SU-DHL-6 (cell line): ENCODE measurements around the gene SNAPC2.

ENCODE experiments used
- H2AFZ ChIP-seq: fragments of 200-600 bp; sonication (generic); 2 replicates; pipeline ENCODE4 v1.6.1; 2014; ENCODE audit warnings: low read depth, mild to moderate bottlenecking, moderate library complexity, mixed read lengths, antibody characterized with exemption, low read length; ENCODE audit not compliant: severe bottlenecking
- H3F3A ChIP-seq: fragments of 200-600 bp; shearing (Covaris generic); 2 replicates; pipeline ENCODE4 v1.6.0; 2016; ENCODE audit warnings: antibody characterized with exemption, mild to moderate bottlenecking; ENCODE audit not compliant: insufficient read depth
- H3K27ac ChIP-seq: fragments of 200-600 bp; sonication (generic); 2 replicates; pipeline ENCODE4 v1.5.1; 2016; ENCODE audit warnings: low read depth, mild to moderate bottlenecking, low read length, moderate library complexity, mixed read lengths
- H3K27me3 ChIP-seq: fragments of 200-600 bp; sonication (generic), shearing (Covaris generic); 2 replicates; pipeline ENCODE4 v1.6.0; 2014; ENCODE audit warnings: mild to moderate bottlenecking, low read length
- H3K36me3 ChIP-seq: fragments of 200-600 bp; sonication (generic); 2 replicates; pipeline ENCODE4 v1.6.1; 2014; ENCODE audit warnings: mild to moderate bottlenecking, low read length, mixed read lengths
- H3K4me2 ChIP-seq: fragments of 300-600, 200-600 bp; shearing (Covaris generic), sonication (generic); 2 replicates; pipeline ENCODE4 v1.6.0; 2014; ENCODE audit warnings: low read length, low read depth, mild to moderate bottlenecking; ENCODE audit not compliant: poor library complexity, severe bottlenecking
- H3K4me3 ChIP-seq: fragments of 200-600 bp; sonication (generic); 2 replicates; pipeline ENCODE4 v1.5.1; 2014; ENCODE audit warnings: antibody characterized with exemption, low read length, mild to moderate bottlenecking, mixed read lengths; ENCODE audit not compliant: insufficient read depth, poor library complexity, severe bottlenecking
- H3K79me2 ChIP-seq: fragments of 200-600 bp; sonication (generic); 2 replicates; pipeline ENCODE4 v1.6.1; 2014; ENCODE audit warnings: mild to moderate bottlenecking, low read length, moderate library complexity; ENCODE audit not compliant: insufficient read depth
- H3K9ac ChIP-seq: fragments of 200-600 bp; sonication (generic); 2 replicates; pipeline ENCODE4 v1.7.0; 2014; ENCODE audit warnings: mild to moderate bottlenecking, low read length
- H3K9me2 ChIP-seq: fragments of 200-600 bp; sonication (generic); replicated peaks from 2 replicates; pipeline ENCODE4 v1.6.1; 2014; ENCODE audit warnings: low read length; ENCODE audit not compliant: insufficient read depth
- H3K9me3 ChIP-seq: fragments of 200-600 bp; sonication (generic); 2 replicates; pipeline ENCODE4 v1.6.1; 2014; ENCODE audit warnings: low read length, mixed read lengths; ENCODE audit not compliant: insufficient read depth
- H4K20me1 ChIP-seq: fragments of 200-600 bp; sonication (generic); 2 replicates; pipeline ENCODE4 v1.6.1; 2014; ENCODE audit warnings: low read depth, mild to moderate bottlenecking, antibody characterized with exemption, low read length, moderate library complexity, mixed read lengths
- CTCF ChIP-seq: fragments of 200-600 bp; sonication (generic); IDR thresholded peaks from one replicate; pipeline ENCODE4 v1.5.1; 2017; ENCODE audit warnings: antibody characterized with exemption, mild to moderate bottlenecking, low read length, moderate library complexity; ENCODE audit not compliant: insufficient read depth, poor library complexity, severe bottlenecking
- EZH2phosphoT487 ChIP-seq: fragments of 200-600 bp; sonication (generic), shearing (Covaris generic); conservative IDR thresholded peaks from 2 replicates; pipeline ENCODE4 v1.6.1; 2018; ENCODE audit warnings: mild to moderate bottlenecking, antibody characterized with exemption, low read length, moderate library complexity, mixed read lengths

The SNAPC2 gene

DNA sequence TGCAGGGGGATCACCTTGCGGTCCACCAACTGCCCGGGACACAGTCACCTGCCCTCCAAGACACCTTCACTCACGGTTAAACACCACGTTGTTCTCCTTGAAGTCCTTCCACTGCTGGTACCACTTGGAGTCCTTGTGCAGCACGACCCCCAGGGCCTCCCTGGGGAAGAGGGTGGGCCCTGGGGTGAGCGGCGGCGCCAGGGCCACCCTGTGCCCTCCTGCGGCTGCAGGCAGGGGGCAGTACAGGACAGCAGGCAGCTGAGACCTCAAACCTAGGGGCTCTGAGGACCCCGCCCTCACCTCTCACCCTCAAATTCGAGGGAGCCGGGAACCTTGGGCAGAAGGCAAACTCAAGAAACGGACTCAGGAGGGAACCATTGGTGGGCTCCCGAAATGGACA lies 13.3 kb downstream of the SNAPC2 start:
- TF ChIP-seq EZH2phosphoT487 (no peak), CTCF (no peak)
- H4K20me1 ChIP-seq: no peaks in the 10 kb centered on the region
- no peaks in the 10 kb centered on the region for H3K36me3 ChIP-seq
- no peaks in the 10 kb centered on the region for H3K79me2 ChIP-seq
- no peak overlapping the region for H3K27ac ChIP-seq
- no peaks in the 10 kb centered on the region for H3K27me3 ChIP-seq
- no peak overlapping the region for H3K4me3 ChIP-seq
- no peaks in the 10 kb centered on the region for H3K9me3 ChIP-seq
- H3K9ac ChIP-seq: no peak overlapping the region
- no peak overlapping the region for H2AFZ ChIP-seq
- no peaks in the 10 kb centered on the region for H3K9me2 ChIP-seq
- H3F3A ChIP-seq: peaks cover 5% of the 10 kb centered on the region; the same call in 1 of the 2 replicates
- no peak overlapping the region for H3K4me2 ChIP-seq

DNA sequence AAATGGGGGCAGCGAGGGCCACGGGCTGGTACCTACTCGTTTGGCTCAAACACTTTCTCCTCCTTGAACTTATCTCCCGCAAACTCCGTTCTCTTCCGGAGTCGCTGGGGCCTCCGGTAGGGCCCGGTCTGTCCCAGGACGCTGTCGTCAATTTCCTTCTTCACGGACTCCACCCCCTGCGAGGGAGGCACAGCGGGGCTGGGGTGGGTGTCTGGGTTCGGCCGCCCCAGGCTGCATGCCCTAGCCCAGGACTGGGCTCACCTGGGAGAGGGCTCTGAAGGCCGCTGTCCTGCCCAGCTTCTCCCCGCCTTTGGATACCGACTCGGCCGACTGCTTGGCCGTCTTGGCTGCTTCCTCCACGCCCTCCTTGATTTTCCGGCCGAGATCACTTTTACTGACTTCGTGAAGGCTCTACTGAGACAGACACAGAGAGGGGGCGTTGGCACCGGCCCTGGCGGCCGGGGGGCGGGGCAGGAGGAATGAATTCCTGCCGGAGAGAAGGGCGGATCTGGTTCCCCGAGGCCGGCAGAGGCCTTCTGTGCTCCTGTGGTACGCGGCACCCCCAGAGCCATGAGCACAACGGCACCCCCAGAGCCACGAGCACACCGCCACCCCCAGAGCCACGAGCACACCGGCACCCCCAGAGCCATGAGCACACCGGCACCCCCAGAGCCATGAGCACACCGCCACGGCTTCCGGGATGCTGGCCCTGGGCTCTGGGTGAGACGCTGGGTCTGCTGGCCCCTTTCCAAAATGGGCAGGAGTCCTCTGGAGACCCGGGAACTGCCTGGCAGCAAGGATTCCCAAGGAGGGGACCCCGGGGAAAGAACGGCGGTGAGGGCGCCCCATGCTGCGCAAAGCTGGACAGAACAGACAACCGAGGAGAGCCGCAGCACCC lies 13.9 kb downstream of the SNAPC2 start:
- H3K36me3 ChIP-seq: no peaks in the 10 kb centered on the region

GRCh38 chr19:7934766-7935165 lies 14.6 kb downstream of the SNAPC2 start:
- H3K27ac ChIP-seq: no peak overlapping the region
- no peak for TF ChIP-seq CTCF
- no peak for TF ChIP-seq EZH2phosphoT487
- H3K9me2 ChIP-seq: no peaks in the 10 kb centered on the region
- no peaks in the 10 kb centered on the region for H3K9me3 ChIP-seq
- 0 out of 2 replicates have a peak, but pooled peaks cover 4% of the 10 kb centered on the region for H3K79me2 ChIP-seq
- no peaks in the 10 kb centered on the region for H3F3A ChIP-seq
- no peaks in the 10 kb centered on the region for H4K20me1 ChIP-seq
- H2AFZ ChIP-seq: no peak overlapping the region
- no peak overlapping the region for H3K4me3 ChIP-seq
- H3K4me2 ChIP-seq: no peak overlapping the region
- no peaks in the 10 kb centered on the region for H3K27me3 ChIP-seq
- H3K9ac ChIP-seq: no peak overlapping the region
- no peaks in the 10 kb centered on the region for H3K36me3 ChIP-seq

More for the DNA sequence above, 13.9 kb downstream of the SNAPC2 start:
- 0 out of 2 replicates have a peak, but pooled peaks cover 3% of the 10 kb centered on the region for H3K79me2 ChIP-seq
- no peak overlapping the region for H3K4me3 ChIP-seq
- H3K27me3 ChIP-seq: no peaks in the 10 kb centered on the region
- no peaks in the 10 kb centered on the region for H3K9me2 ChIP-seq
- H4K20me1 ChIP-seq: no peaks in the 10 kb centered on the region
- no peaks in the 10 kb centered on the region for H3K9me3 ChIP-seq
- H3K27ac ChIP-seq: no peak overlapping the region
- H3F3A ChIP-seq: peaks cover 2% of the 10 kb centered on the region; the same call in 1 of the 2 replicates
- no peak for TF ChIP-seq EZH2phosphoT487
- H3K4me2 ChIP-seq: no peak overlapping the region
- H2AFZ ChIP-seq: no peak overlapping the region
- H3K9ac ChIP-seq: no peak overlapping the region

DNA sequence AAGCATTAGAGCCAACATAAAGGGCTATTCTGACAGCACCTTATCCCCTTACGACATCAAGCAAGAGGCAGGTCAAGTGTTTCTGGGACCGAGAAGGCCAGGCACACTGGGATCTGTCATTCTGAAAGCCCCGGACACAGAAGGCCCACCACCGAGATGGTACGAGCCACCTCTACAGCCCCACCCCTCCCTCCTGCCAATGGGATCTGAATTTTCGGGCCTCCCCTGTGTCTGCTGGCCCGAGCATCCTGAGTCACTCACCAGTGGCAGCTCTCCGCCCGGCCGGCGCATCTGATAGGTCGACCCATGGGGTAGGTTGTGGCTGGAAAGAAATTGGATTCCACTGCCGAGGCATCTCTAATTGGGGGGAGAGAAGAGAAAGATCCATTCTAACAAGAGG lies 20.7 kb downstream of the SNAPC2 start:
- no peak overlapping the region for H3K4me2 ChIP-seq
- no peaks in the 10 kb centered on the region for H3K9me3 ChIP-seq
- H2AFZ ChIP-seq: no peak overlapping the region
- H3K27me3 ChIP-seq: no peaks in the 10 kb centered on the region
- no peaks in the 10 kb centered on the region for H3K36me3 ChIP-seq
- no peaks in the 10 kb centered on the region for H3K9me2 ChIP-seq
- H3K9ac ChIP-seq: no peak overlapping the region
- no peak for TF ChIP-seq CTCF
- TF ChIP-seq EZH2phosphoT487: no peak
- no peak overlapping the region for H3K4me3 ChIP-seq
- 0 out of 2 replicates have a peak, but pooled peaks cover 3% of the 10 kb centered on the region for H3F3A ChIP-seq
- no peaks in the 10 kb centered on the region for H4K20me1 ChIP-seq
- H3K27ac ChIP-seq: no peak overlapping the region
- peaks cover 40% of the 10 kb centered on the region for H3K79me2 ChIP-seq
